Kidney epithelial cell (primary cell): ENCODE results near the gene KCNA1. TPM values are rescaled to one million over a fixed set of nuclear protein-coding genes. Genes with fewer than 3 reads are reported as not detected.
"Not testable (repeated sequence)": the region's sequence is repeated elsewhere in the genome, so short reads cannot be mapped to it uniquely, and the experiment has no call there.

Experiments used
- DNase-seq: peaks from one replicate; pipeline ENCODE4 v3.0.0-alpha.2; 2010; ENCODE audit warnings: low read depth
- H3K27me3 ChIP-seq: 2 replicates; pipeline ENCODE4 v1.6.0; 2011; ENCODE audit warnings: low read length; ENCODE audit not compliant: control insufficient read depth, insufficient read depth
- H3K36me3 ChIP-seq: 2 replicates; pipeline ENCODE4 v1.5.1; 2011; ENCODE audit warnings: low read length; ENCODE audit not compliant: control insufficient read depth, insufficient read depth
- H3K4me3 ChIP-seq: 2 replicates; pipeline ENCODE4 v1.5.1; 2011; ENCODE audit warnings: low read depth, mild to moderate bottlenecking, control low read depth, low read length
- total RNA-seq: library from RNA; depleted of rRNA; stranded (reverse); fragments of >200 nt; gene quantifications from 2 replicates; pipeline ENCODE4 v1.2.3, GENCODE V29; 2015
- TF ChIP-seq, protein P1 (sequence below): IDR thresholded peaks from 2 replicates; pipeline ENCODE4 v1.5.1; 2011; ENCODE audit warnings: mild to moderate bottlenecking, moderate library complexity, low read length, control low read depth, inconsistent platforms; ENCODE audit not compliant: insufficient read depth, poor library complexity, severe bottlenecking

The KCNA1 gene
- total RNA-seq, 1 donor from 2014 or later: under 0.01 TPM

DNA sequence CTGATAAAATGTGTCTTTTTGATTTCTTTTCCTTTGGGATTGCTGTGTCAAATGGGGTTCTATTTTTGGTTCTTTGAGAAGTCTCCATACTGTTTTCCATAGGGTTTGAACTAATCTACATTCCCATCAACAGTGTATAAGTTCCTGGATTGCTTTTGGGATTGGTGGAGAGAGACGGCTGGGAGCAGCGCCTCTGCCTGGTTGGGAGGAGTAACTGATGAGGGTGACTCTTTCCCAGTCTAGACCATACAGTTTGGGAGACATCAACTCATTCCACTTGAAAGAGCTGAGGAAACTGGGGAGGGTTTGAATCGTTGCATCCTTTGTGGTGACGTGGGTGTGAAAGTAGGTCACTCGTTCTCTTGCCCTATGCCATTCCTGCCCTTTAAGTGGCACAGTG lies 42.3 kb upstream of the KCNA1 start:
- TF ChIP-seq, protein P1, sequence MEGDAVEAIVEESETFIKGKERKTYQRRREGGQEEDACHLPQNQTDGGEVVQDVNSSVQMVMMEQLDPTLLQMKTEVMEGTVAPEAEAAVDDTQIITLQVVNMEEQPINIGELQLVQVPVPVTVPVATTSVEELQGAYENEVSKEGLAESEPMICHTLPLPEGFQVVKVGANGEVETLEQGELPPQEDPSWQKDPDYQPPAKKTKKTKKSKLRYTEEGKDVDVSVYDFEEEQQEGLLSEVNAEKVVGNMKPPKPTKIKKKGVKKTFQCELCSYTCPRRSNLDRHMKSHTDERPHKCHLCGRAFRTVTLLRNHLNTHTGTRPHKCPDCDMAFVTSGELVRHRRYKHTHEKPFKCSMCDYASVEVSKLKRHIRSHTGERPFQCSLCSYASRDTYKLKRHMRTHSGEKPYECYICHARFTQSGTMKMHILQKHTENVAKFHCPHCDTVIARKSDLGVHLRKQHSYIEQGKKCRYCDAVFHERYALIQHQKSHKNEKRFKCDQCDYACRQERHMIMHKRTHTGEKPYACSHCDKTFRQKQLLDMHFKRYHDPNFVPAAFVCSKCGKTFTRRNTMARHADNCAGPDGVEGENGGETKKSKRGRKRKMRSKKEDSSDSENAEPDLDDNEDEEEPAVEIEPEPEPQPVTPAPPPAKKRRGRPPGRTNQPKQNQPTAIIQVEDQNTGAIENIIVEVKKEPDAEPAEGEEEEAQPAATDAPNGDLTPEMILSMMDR: no peak

DNA sequence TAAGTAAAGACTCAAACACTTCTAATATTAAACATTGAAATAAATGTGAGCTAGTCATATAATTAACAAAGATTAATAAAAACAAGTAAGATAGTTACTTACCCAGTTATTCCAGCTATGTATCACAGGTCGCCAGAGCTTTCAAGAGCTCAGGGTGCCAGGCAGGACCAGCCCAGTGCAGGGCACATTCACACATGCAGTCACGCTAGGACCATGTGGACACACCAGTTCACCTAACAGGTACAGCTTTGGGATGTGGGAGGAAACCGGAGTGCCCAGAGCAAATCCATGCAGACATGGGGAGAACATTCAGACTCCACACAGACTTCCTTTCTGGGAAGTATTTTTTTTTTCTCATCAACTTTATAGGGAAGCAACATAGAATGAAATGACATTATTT lies 39.3 kb upstream of the KCNA1 start:
- DNase-seq: no peak
- no peaks in the 10 kb centered on the region for H3K36me3 ChIP-seq
- peaks cover under 1% of the 10 kb centered on the region for H3K27me3 ChIP-seq
- TF ChIP-seq, protein P1: no peak
- H3K4me3 ChIP-seq: no peak overlapping the region

More for the DNA sequence above, 42.3 kb upstream of the KCNA1 start:
- DNase-seq: no peak
- no peaks in the 10 kb centered on the region for H3K36me3 ChIP-seq
- no peak overlapping the region for H3K4me3 ChIP-seq
- H3K27me3 ChIP-seq: peaks cover 9% of the 10 kb centered on the region

DNA sequence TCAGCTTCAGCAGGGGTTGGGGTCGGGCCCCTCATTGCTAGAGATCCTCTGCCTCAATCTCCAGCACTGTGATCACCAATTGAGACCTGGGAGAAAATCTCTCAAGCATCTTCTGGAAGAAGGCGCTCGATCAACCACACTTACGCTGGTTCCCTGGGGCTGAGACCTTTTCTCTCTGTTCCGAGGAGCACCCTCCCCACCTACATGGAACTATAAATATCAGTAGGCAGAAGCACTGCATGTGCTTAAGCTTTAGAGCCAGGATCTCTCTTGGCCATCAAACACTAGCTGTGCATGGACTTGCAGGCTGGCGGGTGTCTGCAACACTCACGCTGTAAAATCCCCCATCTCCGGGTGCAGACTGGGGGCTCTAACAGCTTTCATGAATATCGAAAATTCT lies 38.2 kb upstream of the KCNA1 start:
- Histone ChIP-seq H3K36me3 (no peaks in the 10 kb centered on the region), H3K27me3 (no peaks in the 10 kb centered on the region), H3K4me3 (no peak overlapping the region)
- no peak for DNase-seq
- TF ChIP-seq, protein P1: no peak

DNA sequence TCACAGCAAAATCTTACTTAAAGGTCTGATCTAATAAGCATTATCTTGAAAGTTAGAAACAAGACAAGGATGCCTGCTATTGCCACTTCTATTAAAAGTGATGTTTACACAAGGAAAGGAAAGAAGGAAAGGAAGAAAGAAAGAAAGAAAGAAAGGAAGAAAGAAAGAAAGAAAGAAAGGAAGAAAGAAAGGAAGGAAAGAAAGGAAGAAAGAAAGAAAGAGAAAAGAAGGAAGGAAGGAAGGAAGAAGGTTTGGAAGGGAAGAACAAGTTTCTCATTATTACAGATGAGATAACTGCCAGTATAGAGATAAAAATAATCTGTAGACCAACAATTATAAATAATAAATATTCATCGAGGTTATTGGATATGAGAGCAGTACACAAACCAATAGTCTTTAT lies 35.8 kb upstream of the KCNA1 start:
- TF ChIP-seq, protein P1: no peak
- DNase-seq: no peak
- Histone ChIP-seq H3K36me3 (no peaks in the 10 kb centered on the region), H3K4me3 (no peak overlapping the region), H3K27me3 (no peaks in the 10 kb centered on the region)

DNA sequence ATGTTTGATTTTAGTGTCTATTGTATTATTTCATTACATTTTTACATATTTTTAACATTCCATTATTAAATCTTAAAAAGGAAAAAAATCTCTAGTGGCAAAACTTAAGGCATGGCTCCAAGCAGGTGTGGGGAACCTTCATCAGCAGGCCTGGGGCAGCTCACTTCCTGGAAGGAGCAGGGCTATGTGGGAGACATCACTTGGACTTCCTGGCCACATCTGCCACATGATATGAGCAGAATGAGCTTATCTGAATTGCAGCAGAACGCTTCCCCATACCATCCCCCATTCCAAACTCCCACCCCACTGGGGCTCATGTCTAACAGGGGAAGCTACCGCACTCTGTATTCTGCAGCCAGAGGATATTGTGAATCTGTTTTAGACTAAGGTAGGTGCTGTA lies 35.0 kb upstream of the KCNA1 start:
- no peak overlapping the region for H3K4me3 ChIP-seq
- no peaks in the 10 kb centered on the region for H3K27me3 ChIP-seq
- H3K36me3 ChIP-seq: no peaks in the 10 kb centered on the region
- no peak for DNase-seq
- TF ChIP-seq, protein P1: no peak

DNA sequence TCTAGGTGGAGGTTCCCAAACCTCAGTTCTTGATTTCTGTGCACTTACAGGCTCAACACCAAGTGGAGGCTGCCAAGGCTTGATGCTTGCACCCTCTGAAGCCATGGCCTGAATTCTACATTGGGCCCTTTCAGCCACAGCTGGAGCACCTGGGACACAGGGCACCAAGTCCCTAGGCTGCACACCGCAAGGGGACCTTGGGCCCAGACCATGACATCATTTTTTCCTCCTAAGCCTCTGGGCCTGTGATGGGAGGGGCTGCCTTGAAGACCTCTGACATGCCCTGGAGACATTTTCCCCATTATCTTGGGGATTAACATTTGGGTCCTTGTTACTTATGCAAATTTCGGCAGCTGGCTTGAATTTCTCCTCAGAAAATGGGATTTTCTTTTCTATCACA lies 30.2 kb upstream of the KCNA1 start:
- not testable (repeated sequence) for H3K27me3 ChIP-seq, H3K4me3 ChIP-seq, H3K36me3 ChIP-seq, DNase-seq
